GM21360 (cell line): ENCODE results near the gene ARHGAP10.

Experiments used
- ATAC-seq: cut with Tn5 transposase; IDR thresholded peaks from one replicate; pipeline ENCODE4 v1.9.1; 2021; ENCODE audit warnings: mild to moderate bottlenecking, moderate library complexity; ENCODE audit not compliant: unreplicated experiment

Gene ARHGAP10

GRCh38 chr4:148060264-148061140, 328.6 kb downstream of the ARHGAP10 start:
- ATAC-seq: no peak

DNA sequence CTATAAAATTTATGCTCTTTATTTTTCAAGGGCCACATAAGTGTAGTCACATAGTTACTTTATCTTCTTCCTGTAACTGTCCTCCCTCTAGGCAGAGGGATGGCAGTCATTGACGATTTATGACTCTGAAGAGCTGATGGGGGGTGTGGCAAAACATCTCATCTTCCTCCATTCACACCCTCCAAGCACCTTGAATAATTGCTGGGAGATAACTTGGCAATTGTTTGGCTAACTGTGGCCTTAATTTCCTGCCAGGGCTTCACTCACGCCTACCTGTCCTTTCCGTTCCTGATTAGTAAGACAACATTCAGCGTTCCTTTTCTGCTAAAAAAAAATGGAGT, 329.2 kb downstream of the ARHGAP10 start:
- no peak for ATAC-seq

- ATAC-seq: no peak
Measured at GRCh38 chr4:148061795-148062194, 329.9 kb downstream of the ARHGAP10 start.

GRCh38 chr4:148062301-148062950, 330.5 kb downstream of the ARHGAP10 start:
- no peak for ATAC-seq

DNA sequence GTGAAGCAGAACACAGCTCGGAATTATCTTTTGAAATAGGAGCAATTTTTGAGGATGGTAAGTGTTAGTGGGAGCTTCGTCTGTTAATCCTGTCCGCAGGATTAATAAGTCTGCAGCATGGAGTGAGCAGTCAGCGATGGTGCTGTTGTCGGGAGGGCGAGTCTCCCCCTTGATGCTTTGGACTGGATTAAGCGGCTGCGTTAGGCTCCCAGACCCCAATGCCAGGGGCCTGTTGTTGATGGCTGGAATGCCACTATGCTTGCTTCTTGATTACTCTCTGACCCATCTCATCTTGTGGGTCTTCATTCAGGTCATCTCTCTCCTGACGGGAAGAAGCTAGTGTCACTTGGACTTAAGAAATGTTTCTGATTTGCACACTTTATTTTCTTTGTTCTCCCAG, 332.6 kb downstream of the ARHGAP10 start:
- ATAC-seq: no peak

DNA sequence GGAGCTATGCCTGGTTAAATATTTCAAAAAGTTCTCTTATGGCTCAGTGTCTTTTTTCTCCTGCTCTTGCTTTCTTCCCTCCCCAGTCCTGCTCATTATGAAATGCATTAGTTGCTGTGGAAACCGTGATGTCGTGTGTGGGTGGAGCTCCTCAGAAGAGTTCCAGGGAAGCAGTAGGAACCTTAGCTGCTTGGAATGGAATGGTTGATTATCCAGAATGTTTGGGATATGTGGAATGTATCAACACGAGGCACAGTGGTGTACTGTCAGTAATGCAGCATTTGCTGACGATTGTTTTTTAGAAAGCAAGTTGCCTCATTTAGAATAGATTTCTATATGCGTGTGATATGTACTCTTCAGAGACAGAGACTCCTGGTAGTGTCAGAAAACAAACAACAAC, 333.2 kb downstream of the ARHGAP10 start:
- ATAC-seq: no peak

- no peak for ATAC-seq
Measured at GRCh38 chr4:148067301-148067916, 335.5 kb downstream of the ARHGAP10 start.

- ATAC-seq: no peak
Measured at GRCh38 chr4:148068065-148068911, 336.4 kb downstream of the ARHGAP10 start.

GRCh38 chr4:148069086-148069894, 337.4 kb downstream of the ARHGAP10 start:
- no peak for ATAC-seq

GRCh38 chr4:148069895-148070178, 337.9 kb downstream of the ARHGAP10 start:
- no peak for ATAC-seq

GRCh38 chr4:148071009-148071408, 339.1 kb downstream of the ARHGAP10 start:
- ATAC-seq: no peak

- ATAC-seq: no peak
Measured at GRCh38 chr4:148072789-148073188, 340.9 kb downstream of the ARHGAP10 start.

DNA sequence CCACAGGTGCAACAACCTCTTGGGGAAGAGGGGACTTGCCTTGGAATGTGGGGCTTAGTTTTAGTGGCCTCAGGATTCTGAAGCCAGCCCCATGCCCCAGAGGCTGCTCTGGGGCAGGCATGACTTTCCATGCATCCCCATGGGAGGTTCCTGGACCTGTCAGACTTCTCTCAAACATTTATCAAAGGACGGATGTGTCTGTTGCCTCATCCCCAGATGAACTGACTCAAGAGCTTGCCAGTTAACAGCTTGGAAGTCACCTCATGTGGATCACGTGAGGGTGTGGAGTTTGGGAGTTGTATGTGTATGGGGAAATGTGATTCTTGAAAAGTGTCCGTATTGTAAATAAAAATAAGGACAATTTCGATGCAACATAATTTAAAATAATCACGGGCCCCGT, 341.5 kb downstream of the ARHGAP10 start:
- no peak for ATAC-seq

DNA sequence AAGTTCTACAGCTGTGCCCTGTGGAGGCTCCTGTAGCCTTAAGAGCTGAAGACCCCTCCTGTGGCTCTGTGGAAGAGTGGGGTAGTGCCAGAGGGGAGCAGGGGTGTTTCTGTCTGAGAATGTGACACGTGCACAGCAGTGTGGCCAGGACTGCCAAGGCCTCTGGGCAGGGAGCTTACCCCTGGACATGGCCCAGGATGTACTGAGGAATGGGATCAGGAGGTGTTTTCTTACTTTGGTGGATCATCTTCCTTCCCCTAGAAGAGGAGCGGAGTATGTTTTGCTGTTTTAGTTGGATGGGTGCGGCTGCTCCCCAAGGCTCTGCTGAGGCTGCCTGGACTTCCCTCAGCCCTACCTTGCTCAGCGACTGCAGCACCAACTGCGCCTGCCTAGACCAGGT, 342.6 kb downstream of the ARHGAP10 start:
- no peak for ATAC-seq

GRCh38 chr4:148075438-148075837, 343.6 kb downstream of the ARHGAP10 start:
- ATAC-seq: no peak

DNA sequence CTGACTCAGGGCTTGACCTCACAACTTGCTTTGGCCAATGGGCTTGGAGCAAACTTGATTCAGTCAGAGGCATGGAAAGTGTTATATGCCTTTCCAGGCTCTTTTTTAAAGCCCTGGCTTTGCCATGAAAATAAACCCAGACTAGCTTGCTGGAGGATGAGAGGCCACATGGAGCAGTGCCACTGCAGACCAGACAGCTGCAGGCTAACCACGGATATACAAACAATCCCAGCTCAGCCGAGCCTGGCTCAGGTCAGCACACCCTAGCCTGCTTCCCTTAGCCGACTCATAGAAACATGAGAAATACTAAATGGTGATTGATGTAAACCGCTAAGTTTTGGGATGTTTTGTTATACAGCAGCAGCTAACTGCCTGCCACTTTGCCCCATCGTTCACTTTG, 345.1 kb downstream of the ARHGAP10 start:
- ATAC-seq: no peak

GRCh38 chr4:148077581-148077980, 345.7 kb downstream of the ARHGAP10 start:
- ATAC-seq: no peak

- no peak for ATAC-seq
Measured at GRCh38 chr4:148078061-148078460, 346.2 kb downstream of the ARHGAP10 start.

DNA sequence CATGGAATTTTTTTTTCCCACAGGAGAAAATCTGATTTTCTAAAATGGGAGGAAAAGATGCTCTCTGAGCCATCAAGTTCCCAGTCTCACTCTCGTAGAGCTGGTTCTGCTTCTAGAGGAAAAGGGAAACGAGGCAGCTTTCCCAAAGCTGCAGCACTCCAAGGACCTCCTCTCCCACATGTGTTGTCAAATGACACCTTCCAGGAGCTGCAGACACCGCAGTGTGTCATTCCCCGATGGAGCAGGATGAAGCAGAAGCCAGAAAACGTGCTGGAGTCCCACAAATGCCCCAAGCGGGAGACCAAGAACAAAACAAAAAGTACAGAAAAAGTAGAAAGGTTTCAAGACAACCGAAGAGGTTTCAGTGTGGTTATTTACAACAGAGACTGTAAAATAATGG, 348.1 kb downstream of the ARHGAP10 start:
- no peak for ATAC-seq

DNA sequence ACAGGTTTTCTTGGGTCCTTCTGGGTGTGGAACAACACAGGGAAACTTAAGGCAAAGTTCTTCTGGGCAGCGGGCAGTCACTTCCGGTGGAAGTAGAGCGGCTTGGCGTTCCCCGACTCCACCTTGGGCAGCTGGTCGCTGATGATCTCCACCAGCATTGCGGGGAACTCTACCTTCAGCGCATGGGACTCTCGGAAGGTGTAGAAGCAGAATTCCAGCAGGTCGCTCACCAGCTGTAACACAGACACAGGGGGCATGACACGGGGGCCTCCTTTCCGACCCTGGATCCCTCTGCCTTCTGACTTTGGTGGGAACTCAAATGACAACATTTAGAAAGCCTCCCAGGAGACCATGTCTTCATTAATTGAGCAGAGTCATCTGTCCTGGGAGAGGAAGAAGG, 349.4 kb downstream of the ARHGAP10 start:
- ATAC-seq: no peak

DNA sequence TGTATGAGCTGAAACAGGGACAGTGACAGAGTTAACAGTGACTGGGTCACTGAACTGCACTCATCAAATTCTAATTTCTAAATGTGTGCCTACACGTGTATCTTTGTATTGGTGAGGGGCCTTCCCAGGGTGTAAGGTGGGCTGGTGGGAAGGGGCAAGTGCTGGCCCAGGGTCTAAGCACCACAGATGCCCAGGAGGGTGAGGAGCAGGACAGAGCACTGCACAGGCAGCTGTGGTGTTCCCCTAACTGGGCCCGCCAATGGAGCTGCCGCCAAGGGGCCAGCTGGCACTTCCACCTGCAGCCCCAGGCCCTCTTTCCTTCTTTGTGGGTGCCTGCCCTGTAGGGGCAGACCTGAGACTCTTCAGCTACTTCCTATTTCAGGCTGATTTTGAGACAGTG, 349.9 kb downstream of the ARHGAP10 start:
- ATAC-seq: no peak
